Measurements from ENCODE around the gene ARHGAP40.

Gene ARHGAP40

GRCh38 chr20:38640521-38640920 is 38.9 kb downstream of the ARHGAP40 start:
- DNase-seq (ENCODE audit: low read depth), result no peak
- no peak for TF ChIP-seq CTCF (conservative IDR thresholded peaks at IDR 0.05; ENCODE audit: low read depth, low read length)
- no peak overlapping the region for H3K4me3 ChIP-seq (ENCODE audit: low read length)

- TF ChIP-seq CTCF (conservative IDR thresholded peaks at IDR 0.05; ENCODE audit: low read depth, low read length), result no peak
- DNase-seq (ENCODE audit: low read depth), result no peak
- no peak overlapping the region for H3K4me3 ChIP-seq (ENCODE audit: low read length)
Observed at GRCh38 chr20:38642498-38642897, 40.9 kb downstream of the ARHGAP40 start.

- DNase-seq (ENCODE audit: low read depth), result no peak
- no peak for TF ChIP-seq CTCF (conservative IDR thresholded peaks at IDR 0.05; ENCODE audit: low read depth, low read length)
- no peak overlapping the region for H3K4me3 ChIP-seq (ENCODE audit: low read length)
Observed at GRCh38 chr20:38644588-38645260, 43.1 kb downstream of the ARHGAP40 start.

GRCh38 chr20:38645351-38645750 is 43.7 kb downstream of the ARHGAP40 start:
- DNase-seq (ENCODE audit: low read depth), result no peak
- H3K4me3 ChIP-seq (ENCODE audit: low read length), result no peak overlapping the region
- no peak for TF ChIP-seq CTCF (conservative IDR thresholded peaks at IDR 0.05; ENCODE audit: low read depth, low read length)

GRCh38 chr20:38645980-38646858 is 44.6 kb downstream of the ARHGAP40 start:
- TF ChIP-seq CTCF (conservative IDR thresholded peaks at IDR 0.05; ENCODE audit: low read depth, low read length), result peak; percentile 92
- peak overlapping the region; percentile 36 for H3K4me3 ChIP-seq (ENCODE audit: low read length)
- DNase-seq (ENCODE audit: low read depth), result no peak

GRCh38 chr20:38649275-38649891 is 47.8 kb downstream of the ARHGAP40 start:
- TF ChIP-seq CTCF (conservative IDR thresholded peaks at IDR 0.05; ENCODE audit: low read depth, low read length), result peak; percentile 70
- H3K4me3 ChIP-seq (ENCODE audit: low read length), result no peak overlapping the region
- no peak for DNase-seq (ENCODE audit: low read depth)

Data from retinal pigment epithelial cell (primary cell).